Thyroid gland (tissue), 4 donors: ENCODE data around the gene DUOX2. TPM values are rescaled to one million over a fixed set of nuclear protein-coding genes. Genes with fewer than 3 reads are reported as not detected.

Experiments used
- DNase-seq, 2 donors: peaks; one replicate each; pipeline ENCODE4 v3.0.0-alpha.2; 2019
- H3K27ac ChIP-seq, 3 donors: fragments of 200-600 bp; sonication (generic); 1 replicate in 2 of 3; 2 replicates in 1 of 3; pipeline ENCODE4 v1.5.1; 2016 to 2019; ENCODE audit warnings: mild to moderate bottlenecking in 1 of 3, moderate library complexity in 1 of 3
- H3K27me3 ChIP-seq: fragments of 200-600 bp; sonication (generic); one replicate; pipeline ENCODE4 v1.5.1; 2019
- H3K36me3 ChIP-seq, 2 donors: fragments of 200-600 bp; sonication (generic); one replicate each; pipeline ENCODE4 v1.5.1; 2016 to 2019
- H3K4me1 ChIP-seq, 2 donors: fragments of 200-600 bp; sonication (generic); one replicate each; pipeline ENCODE4 v1.5.1; 2017 to 2019
- H3K4me3 ChIP-seq, 3 donors: fragments of 200-600 bp; sonication (generic); replicated peaks in 1 of 3; 1 replicate in 2 of 3; 2 replicates in 1 of 3; pipeline ENCODE4 v1.5.1; 2016; ENCODE audit warnings: mild to moderate bottlenecking in 1 of 3
- H3K9me3 ChIP-seq: fragments of 200-600 bp; sonication (generic); one replicate; pipeline ENCODE4 v1.5.1; 2017
- CTCF ChIP-seq, 6 experiments: fragments of 200-600 bp in 3 of 6; fragments of 450-650 bp in 3 of 6; sonication (generic) in 3 of 6; IDR thresholded peaks; one replicate each; pipeline ENCODE4 v1.5.1; 2016 to 2019; ENCODE audit warnings: antibody characterized with exemption in 6 of 6, mild to moderate bottlenecking in 2 of 6, inconsistent platforms in 1 of 6, moderate library complexity in 1 of 6
- POLR2A ChIP-seq, 2 donors: fragments of 450-650 bp; IDR thresholded peaks; one replicate each; pipeline ENCODE4 v1.6.1; 2017; ENCODE audit warnings: antibody characterized with exemption in 2 of 2, mild to moderate bottlenecking in 2 of 2, moderate library complexity in 1 of 2
- WGBS, 2 donors: methylation state at CpG; one replicate each; pipeline ENCODE4 v1.1.5; 2017; 5-methylcytosine and 5-hydroxymethylcytosine counted together
- intact Hi-C: fragments of 100-400 bp; cut with DNase I; formaldehyde crosslinking; loops from one replicate; pipeline ENCODE4 v1.15.1; 2023
- total RNA-seq, 4 donors: library from RNA; depleted of rRNA; stranded (reverse); fragments of >200 nt; gene quantifications; one replicate each; pipeline ENCODE4 v1.2.3, GENCODE V29; 2016

The DUOX2 gene
- 100 to 1,000 TPM in 2 of 4 donors, 10 to 100 TPM in 2; 44.5 to 238 (median 152) TPM for total RNA-seq

- peak in 1 of 2 donors; percentile 86 for TF ChIP-seq POLR2A (IDR thresholded peaks at IDR 0.05)
- no peak for TF ChIP-seq CTCF (IDR thresholded peaks at IDR 0.05)
- WGBS, 2 donors: 1% methylated on average over 23 to 34 of the region's 42 CpGs
- peaks cover 22 to 49% of the 10 kb centered on the region in 2 donors for H3K4me1 ChIP-seq
- no peaks in the 10 kb centered on the region for H3K9me3 ChIP-seq
- peak within 1 kb of the TSS; percentile 4 to 46 (median 40) for H3K4me3 ChIP-seq
- peak; percentile 92 for DNase-seq
- H3K36me3 ChIP-seq: no peaks in the 10 kb centered on the region
- H3K27me3 ChIP-seq: no peaks in the 10 kb centered on the region
- intact Hi-C loops: loop anchor here (10.0 kb wide), 1 partner anchor 79 kb away; no protein-coding TSS in a partner anchor
- peak within 1 kb of the TSS; percentile 46 to 61 (median 48) for H3K27ac ChIP-seq
Measured at GRCh38 chr15:45114076-45114750, at the start of gene DUOX2, which contains the start of gene DUOXA2. Gene DUOX2 (minus strand): TSS chr15:45114172. CDS start chr15:45113411, 761 bp downstream. Gene DUOXA2 (plus strand): TSS chr15:45114326. CDS start chr15:45114606, 280 bp downstream.

- Histone ChIP-seq H3K27me3 (no peaks in the 10 kb centered on the region), H3K36me3 (no peaks in the 10 kb centered on the region), H3K4me1 (peaks cover 7 to 32% of the 10 kb centered on the region in 2 donors), H3K9me3 (no peaks in the 10 kb centered on the region), H3K27ac (peak overlapping the region in 1 of 3 donors; percentile 49), H3K4me3 (no peak overlapping the region)
- no peak for DNase-seq
- 97 to 98% methylated on average over 5 to 8 of the region's 9 CpGs for WGBS, 2 donors
- TF ChIP-seq POLR2A (IDR thresholded peaks at IDR 0.05) (no peak), CTCF (IDR thresholded peaks at IDR 0.05) (no peak)
- intact Hi-C loops: no loop called here
Measured at GRCh38 chr15:45163508-45163856, 49.5 kb upstream of the DUOX2 start.

- Histone ChIP-seq H3K4me1 (peaks cover 7 to 28% of the 10 kb centered on the region in 2 donors), H3K27me3 (no peaks in the 10 kb centered on the region), H3K27ac (peak overlapping the region in 1 of 3 donors; percentile 49), H3K36me3 (no peaks in the 10 kb centered on the region), H3K9me3 (no peaks in the 10 kb centered on the region), H3K4me3 (no peak overlapping the region)
- 34 to 47% methylated on average over 4 to 7 of the region's 7 CpGs for WGBS, 2 donors
- TF ChIP-seq CTCF (IDR thresholded peaks at IDR 0.05) (peak; percentile 44 to 81 (median 68)), POLR2A (IDR thresholded peaks at IDR 0.05) (no peak)
- intact Hi-C loops: no loop called here
- peak; percentile 69 to 75 for DNase-seq
Measured at GRCh38 chr15:45162771-45163507, 49.0 kb upstream of the DUOX2 start.

DNA sequence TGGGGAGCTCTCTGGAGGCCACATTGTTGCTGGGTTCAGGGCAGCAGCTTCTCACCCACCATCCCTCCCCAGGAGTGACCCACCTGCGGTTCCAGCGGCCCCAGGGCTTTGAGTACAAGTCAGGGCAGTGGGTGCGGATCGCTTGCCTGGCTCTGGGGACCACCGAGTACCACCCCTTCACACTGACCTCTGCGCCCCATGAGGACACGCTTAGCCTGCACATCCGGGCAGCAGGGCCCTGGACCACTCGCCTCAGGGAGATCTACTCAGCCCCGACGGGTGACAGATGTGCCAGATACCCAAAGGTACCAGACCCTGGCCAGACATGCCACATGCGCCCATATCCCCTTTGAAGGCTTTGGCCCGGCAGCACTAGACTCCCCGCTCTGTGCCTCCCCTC, 47.7 kb upstream of the DUOX2 start:
- Histone ChIP-seq H3K4me3 (no peak overlapping the region), H3K27me3 (no peaks in the 10 kb centered on the region), H3K27ac (no peak overlapping the region), H3K4me1 (peaks cover 7 to 22% of the 10 kb centered on the region in 2 donors), H3K9me3 (no peaks in the 10 kb centered on the region), H3K36me3 (peaks cover 8 to 9% of the 10 kb centered on the region in 2 donors)
- TF ChIP-seq POLR2A (IDR thresholded peaks at IDR 0.05): no peak
- TF ChIP-seq CTCF (IDR thresholded peaks at IDR 0.05): no peak
- 97 to 98% methylated on average over 6 to 11 of the region's 14 CpGs for WGBS, 2 donors
- DNase-seq: no peak
- intact Hi-C loops: no loop called here

GRCh38 chr15:45157974-45158373, 44.0 kb upstream of the DUOX2 start:
- 59 to 67% methylated on average over 1 of the region's 1 CpG for WGBS, 2 donors
- Histone ChIP-seq H3K27ac (no peak overlapping the region), H3K4me1 (peaks cover 0 to 9% of the 10 kb centered on the region in 2 donors), H3K4me3 (no peak overlapping the region), H3K36me3 (peaks cover 18 to 20% of the 10 kb centered on the region in 2 donors), H3K9me3 (no peaks in the 10 kb centered on the region), H3K27me3 (no peaks in the 10 kb centered on the region)
- DNase-seq: no peak
- TF ChIP-seq POLR2A (IDR thresholded peaks at IDR 0.05): no peak
- TF ChIP-seq CTCF (IDR thresholded peaks at IDR 0.05): no peak
- intact Hi-C loops: no loop called here
